ENCODE results near the gene PRKCB.

PRKCB gene

DNA sequence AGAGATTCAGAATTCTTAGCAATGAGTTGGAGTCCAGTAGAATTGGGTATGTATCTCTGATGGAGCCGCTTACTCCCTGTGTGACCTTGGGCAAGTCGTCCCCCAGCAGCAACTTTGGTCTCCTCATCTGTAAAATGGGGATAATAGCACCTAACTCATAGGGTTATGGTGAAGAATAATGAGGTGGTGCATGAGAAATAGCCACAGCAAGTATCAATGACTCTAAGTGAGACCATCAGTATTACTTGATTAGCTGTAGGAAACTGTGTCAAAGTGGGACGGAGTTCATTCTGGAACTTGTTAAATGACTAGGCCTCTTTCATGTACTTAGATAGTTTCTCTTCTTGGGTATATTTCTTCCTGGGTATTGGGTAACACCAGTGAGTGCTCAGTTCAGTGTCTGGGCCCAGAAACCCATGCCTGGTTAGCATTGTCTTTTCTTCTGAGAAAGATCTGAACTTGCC lies 6.4 kb downstream of the PRKCB start:
- no peak for TF ChIP-seq CTCF (IDR thresholded peaks at IDR 0.05)
- Histone ChIP-seq H3K27ac (no peak overlapping the region), H3K4me3 (no peak overlapping the region)
- DNase-seq (ENCODE audit: low spot score), result no peak

DNA sequence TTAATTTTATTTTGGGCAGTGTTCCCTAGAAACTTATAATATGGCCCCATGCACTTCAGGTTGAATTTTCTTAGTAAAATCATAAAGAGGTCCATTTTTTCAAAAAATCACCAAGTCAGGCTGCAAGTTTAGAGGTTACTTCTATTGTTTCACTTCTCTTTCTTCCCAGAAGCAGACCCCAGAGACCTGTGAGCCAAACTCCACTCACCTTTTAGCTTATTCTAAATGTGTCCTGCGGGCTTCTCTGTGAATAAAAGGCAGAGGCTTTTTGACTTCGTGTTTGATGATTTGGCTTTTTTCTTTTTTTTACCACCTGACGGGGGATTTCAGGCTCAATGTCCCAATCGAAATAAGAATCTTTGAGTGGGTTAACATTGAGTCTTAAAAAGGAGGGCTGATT lies 7.4 kb downstream of the PRKCB start:
- no peak for DNase-seq (ENCODE audit: low spot score)
- Histone ChIP-seq H3K4me3 (no peak overlapping the region), H3K27ac (no peak overlapping the region)
- TF ChIP-seq CTCF (IDR thresholded peaks at IDR 0.05), result no peak

DNA sequence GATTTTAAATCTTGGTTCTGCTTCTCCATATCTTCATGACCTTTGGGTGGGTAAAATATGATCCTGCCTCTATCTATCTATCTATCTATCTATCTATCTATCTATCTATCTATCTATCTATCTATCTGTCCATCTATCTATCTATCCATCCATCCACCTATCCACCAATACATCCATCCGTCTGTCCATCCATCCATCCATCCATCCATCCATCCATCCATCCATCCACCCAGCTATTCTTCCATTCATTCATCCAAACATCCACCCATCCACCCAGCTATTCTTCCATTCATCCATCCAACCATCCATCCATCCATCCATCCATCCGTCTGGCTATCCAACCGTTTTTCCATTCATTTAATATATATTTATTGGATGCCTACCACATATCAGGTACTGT lies 11.5 kb downstream of the PRKCB start:
- H3K4me3 ChIP-seq, result no peak overlapping the region
- TF ChIP-seq CTCF (IDR thresholded peaks at IDR 0.05), result no peak
- no peak overlapping the region for H3K27ac ChIP-seq
- no peak for DNase-seq (ENCODE audit: low spot score)

- TF ChIP-seq CTCF (IDR thresholded peaks at IDR 0.05), result no peak
- Histone ChIP-seq H3K27ac (no peak overlapping the region), H3K4me3 (no peak overlapping the region)
- no peak for DNase-seq (ENCODE audit: low spot score)
Measured at GRCh38 chr16:23847948-23848347, 12.2 kb downstream of the PRKCB start.

GRCh38 chr16:23848958-23849357 lies 13.2 kb downstream of the PRKCB start:
- H3K27ac ChIP-seq, result no peak overlapping the region

GRCh38 chr16:23852794-23853562 lies 17.2 kb downstream of the PRKCB start:
- no peak for DNase-seq (ENCODE audit: low spot score)
- no peak overlapping the region for H3K4me3 ChIP-seq
- no peak for TF ChIP-seq CTCF (IDR thresholded peaks at IDR 0.05)
- no peak overlapping the region for H3K27ac ChIP-seq

More at GRCh38 chr16:23848958-23849357, 13.2 kb downstream of the PRKCB start:
- no peak for DNase-seq (ENCODE audit: low spot score)
- H3K4me3 ChIP-seq, result no peak overlapping the region
- no peak for TF ChIP-seq CTCF (IDR thresholded peaks at IDR 0.05)

GRCh38 chr16:23855010-23855409 lies 19.2 kb downstream of the PRKCB start:
- no peak overlapping the region for H3K4me3 ChIP-seq
- no peak for DNase-seq (ENCODE audit: low spot score)
- no peak overlapping the region for H3K27ac ChIP-seq
- no peak for TF ChIP-seq CTCF (IDR thresholded peaks at IDR 0.05)
